Measurements from ENCODE around the gene NFIC.

DNA sequence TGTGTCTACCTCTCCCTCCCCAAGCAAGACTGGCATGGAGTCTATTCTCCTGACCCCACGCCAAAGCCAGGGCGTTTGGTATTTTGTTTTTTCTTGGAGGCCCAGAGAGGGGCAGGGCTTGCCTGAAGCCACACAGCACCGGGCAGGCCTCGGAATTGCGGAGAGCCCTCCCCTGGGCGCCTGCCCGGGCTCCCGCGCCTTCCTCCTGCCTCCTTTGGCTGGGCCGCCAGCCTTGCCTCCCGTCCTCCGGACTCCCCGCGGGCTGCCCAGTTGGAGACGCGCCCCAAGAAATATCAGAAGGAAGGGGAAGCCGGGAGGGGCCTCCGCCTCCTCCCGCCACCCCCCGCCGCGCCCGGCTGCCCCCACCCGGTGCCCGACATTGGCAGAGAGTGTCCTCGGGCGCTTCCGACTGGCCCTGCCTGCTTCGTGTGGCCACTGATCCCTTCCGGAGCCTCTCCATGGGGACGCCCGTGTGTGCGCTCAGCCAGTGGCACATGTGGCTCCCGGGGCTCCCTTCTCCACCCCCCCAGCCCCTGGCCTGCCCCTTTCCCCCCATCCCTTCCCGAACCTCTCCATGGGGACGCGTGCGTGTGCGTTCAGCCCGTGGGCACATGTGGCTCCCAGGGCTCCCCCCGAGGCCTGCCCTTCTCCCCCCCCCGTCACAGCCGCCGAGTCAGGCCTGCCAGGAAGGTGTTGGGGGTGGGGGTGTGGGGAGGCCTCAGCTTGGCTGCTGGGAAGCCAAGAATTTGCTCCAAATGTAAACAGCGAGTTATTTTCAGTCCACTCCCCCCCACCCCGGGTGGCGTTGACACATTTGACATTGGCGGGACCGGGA is 37.3 kb downstream of the NFIC start:
- TF ChIP-seq, protein P1, sequence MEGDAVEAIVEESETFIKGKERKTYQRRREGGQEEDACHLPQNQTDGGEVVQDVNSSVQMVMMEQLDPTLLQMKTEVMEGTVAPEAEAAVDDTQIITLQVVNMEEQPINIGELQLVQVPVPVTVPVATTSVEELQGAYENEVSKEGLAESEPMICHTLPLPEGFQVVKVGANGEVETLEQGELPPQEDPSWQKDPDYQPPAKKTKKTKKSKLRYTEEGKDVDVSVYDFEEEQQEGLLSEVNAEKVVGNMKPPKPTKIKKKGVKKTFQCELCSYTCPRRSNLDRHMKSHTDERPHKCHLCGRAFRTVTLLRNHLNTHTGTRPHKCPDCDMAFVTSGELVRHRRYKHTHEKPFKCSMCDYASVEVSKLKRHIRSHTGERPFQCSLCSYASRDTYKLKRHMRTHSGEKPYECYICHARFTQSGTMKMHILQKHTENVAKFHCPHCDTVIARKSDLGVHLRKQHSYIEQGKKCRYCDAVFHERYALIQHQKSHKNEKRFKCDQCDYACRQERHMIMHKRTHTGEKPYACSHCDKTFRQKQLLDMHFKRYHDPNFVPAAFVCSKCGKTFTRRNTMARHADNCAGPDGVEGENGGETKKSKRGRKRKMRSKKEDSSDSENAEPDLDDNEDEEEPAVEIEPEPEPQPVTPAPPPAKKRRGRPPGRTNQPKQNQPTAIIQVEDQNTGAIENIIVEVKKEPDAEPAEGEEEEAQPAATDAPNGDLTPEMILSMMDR (IDR thresholded peaks at IDR 0.05) = no peak
- TF ChIP-seq EZH2 (IDR thresholded peaks at IDR 0.05) = no peak

Measured in neural progenitor cell (in vitro differentiated cells).